NCI-H446 treated with DMSO at 0.1 percent for 48 hours (cell line): ENCODE results near the gene NDUFAF8.
"Not testable (repeated sequence)": the region's sequence is repeated elsewhere in the genome, so short reads cannot be mapped to it uniquely, and the experiment has no call there.

Experiments used
- DNase-seq: peaks from one replicate; lab custom pipeline; 2025; lab: John Stamatoyannopoulos, UW

NDUFAF8 gene

DNA sequence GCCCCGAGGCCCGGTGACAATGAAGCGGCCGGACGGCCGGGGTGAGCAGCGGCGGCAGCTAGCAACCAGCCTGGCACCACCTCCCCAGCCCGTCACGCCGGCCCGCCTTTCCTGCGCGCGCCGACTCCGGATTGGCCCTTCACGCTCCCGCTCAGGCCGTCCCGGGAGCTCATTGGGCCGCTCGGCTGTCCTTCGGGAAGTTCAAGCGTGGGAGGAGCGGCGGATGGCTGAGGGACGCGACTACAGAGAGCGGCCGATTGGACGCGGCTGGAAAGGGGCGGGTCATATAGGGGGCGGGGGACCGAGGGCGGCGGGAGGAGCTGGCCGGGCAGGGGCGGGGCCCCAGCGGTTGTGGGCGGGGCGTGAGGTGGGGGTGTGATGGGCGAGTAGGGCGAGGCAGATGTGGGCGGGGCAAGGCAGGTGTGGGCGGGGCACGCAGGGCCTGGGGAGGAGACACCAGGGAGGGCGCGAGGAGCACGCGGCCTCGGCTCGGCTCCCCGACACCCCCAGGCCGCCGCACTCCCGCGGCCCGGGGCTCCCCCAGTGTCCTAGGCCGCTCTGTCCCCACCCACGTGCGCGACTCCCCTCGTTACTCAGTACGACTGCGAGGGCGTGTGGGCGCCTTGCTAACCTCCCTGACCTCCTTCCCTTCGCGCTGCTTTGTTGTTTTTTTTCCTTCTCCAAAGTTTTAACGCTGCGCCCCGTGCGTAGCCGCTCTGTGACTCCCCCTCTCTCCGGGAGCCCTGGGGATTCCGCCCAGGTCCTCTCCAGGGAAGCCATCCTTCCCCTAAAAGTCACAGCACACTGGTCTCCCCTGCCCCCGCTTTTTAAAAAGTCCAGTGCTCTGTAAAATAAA lies 16.0 kb upstream of the NDUFAF8 start, which contains the start of gene CEP131:
Gene CEP131, minus strand, starts transcription at position 60 of the 856 bp plus-strand sequence. CDS start 2,909 bp downstream, outside the sequence.
- DNase-seq: peak; percentile 93

GRCh38 chr17:81223762-81224130 lies 15.4 kb upstream of the NDUFAF8 start:
- DNase-seq: no peak

DNA sequence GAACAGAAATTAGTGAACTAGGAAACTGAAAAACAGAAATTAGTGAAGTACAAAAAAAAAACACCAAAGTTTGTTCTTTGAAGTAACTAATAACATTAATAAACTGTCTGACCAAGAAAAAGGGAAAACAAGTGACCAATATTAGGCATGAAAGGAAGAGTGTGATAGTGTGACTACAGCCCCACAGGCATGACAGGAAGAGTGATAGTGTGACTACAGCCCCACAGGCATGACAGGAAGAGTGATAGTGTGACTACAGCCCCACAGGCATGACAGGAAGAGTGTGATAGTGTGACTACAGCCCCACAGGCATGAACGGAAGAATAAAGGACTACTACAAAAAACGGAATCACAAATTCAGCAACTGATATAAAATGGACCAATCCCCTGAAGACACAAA lies 11.5 kb upstream of the NDUFAF8 start:
- not testable (repeated sequence) for DNase-seq

- DNase-seq: no peak
Observed at GRCh38 chr17:81228420-81228819, 10.7 kb upstream of the NDUFAF8 start.

DNA sequence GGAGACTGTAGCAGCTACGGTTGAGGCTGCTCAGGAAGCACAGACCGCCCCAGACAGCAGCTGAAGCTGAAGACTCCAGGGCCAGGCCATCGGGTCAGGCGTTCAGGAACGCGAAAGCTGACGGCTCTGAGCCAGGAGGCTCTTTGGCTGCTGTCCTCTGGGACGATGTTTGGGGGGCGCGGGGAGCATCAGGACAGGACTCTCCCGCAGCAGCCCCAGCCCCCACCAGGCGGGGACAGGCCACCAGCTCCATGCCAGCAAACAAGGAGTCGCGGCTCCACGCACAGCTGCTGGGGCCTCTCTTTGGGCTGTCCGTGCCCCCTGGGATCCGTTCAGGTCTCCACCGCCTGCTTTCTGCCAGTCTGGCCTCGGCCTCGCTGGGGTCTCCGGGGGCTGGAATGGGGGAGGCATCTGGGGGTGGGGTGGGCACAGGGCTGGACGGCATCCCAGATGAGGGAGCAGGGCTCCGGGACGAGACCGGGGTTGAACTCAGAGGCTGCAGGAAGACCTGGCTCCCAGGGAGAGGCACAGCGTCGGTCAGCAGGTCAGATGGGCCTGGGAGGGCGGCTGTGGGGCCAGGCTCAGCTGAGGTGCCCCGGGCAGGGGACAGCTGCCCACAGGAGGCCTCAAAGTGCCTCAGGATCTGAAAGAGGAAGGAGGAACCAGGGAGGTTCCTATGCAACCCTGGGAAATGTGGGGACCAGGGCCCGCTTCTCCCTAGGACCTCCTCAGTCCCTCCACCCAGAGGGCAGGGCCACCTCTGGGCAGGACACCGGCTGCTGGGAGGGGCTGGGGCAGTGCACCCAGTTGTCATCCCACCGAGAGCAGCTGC lies 10.1 kb upstream of the NDUFAF8 start:
- DNase-seq: no peak

GRCh38 chr17:81229666-81229920 lies 9.5 kb upstream of the NDUFAF8 start:
- no peak for DNase-seq

- DNase-seq: no peak
Observed at GRCh38 chr17:81230043-81230820, 8.9 kb upstream of the NDUFAF8 start.

DNA sequence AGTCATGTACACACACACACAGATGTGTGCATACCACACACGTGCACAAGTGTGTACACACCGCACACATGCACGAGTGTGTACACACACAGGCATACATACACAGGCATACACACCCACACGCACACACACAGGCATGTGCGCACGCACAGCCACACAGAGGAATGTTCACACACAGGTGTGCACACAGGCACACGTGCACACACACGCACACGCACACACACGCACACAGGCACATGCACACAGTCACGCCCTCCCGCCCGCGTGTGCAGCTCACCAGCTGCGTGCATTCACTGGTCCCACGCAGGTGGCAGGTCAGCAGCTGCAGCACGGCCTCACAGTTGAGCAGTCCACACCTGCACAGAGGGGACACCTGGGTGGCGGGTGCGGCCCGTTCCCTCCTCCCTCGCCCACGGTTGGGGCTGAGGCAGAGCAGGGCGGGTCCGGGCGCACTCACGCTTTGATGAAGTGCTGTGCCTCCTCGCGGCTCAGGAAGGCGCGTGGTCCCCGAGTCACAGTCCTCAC lies 7.9 kb upstream of the NDUFAF8 start:
- DNase-seq: no peak

DNA sequence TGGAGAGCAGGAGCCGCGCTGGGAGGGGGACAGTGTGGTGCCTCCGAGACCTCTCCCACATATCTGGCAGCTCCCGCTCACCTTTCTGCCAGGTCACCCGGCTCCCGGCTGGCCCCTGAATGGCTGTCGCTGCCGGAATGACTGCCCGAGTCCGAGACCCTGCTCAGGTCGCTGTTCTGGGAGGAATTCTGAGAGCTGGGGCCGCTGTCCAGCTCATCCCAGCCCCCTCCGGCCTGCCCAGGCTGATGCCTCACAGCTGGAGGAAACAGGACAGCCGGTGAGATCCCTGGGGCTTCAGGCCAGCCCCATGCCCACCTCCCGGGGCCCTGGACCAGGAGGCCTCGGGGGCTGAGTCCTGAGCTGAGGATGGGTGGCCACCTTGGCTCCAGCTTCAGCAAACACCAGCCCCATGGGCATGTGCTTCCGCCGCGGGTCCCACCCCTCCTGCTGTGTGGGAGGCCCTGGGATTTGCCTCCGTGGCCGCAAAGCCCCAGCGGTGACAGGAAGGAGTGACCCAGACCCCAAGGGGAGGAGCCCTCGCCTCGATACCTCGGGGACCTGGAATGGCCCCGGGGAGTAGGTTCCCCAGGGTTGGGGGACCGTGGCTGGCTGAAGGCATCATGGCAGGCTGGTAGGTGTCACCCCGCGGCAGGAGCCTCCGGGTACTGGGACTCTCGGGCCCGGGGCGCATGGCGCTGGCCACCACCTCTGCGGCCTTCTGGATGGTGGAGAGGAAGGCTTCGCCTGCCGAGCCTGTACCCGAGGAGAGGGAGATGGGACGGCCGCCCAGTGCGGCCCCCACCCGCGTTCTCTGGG lies 7.1 kb upstream of the NDUFAF8 start:
- DNase-seq: no peak

- no peak for DNase-seq
Observed at GRCh38 chr17:81232616-81233241, 6.4 kb upstream of the NDUFAF8 start.

DNA sequence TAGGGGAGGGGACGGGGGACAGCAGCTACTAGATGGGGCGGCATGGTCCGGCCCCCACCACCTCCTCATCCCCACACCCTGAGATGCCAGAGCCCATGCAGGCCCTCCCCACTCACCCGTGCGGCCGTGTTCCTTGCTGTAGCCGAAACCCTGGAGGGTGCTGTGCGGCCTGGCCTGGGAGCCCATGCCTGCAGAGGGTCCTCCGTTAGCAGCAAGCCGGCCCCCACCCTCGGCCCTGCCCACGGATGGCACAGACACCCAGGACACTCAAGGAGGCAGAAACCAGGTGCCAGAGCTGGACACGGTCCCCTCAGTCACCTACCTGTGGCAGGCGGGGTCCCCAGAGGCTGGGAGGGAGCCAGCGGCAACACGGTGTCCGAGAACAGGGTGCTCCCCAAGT lies 5.8 kb upstream of the NDUFAF8 start:
- DNase-seq: no peak

DNA sequence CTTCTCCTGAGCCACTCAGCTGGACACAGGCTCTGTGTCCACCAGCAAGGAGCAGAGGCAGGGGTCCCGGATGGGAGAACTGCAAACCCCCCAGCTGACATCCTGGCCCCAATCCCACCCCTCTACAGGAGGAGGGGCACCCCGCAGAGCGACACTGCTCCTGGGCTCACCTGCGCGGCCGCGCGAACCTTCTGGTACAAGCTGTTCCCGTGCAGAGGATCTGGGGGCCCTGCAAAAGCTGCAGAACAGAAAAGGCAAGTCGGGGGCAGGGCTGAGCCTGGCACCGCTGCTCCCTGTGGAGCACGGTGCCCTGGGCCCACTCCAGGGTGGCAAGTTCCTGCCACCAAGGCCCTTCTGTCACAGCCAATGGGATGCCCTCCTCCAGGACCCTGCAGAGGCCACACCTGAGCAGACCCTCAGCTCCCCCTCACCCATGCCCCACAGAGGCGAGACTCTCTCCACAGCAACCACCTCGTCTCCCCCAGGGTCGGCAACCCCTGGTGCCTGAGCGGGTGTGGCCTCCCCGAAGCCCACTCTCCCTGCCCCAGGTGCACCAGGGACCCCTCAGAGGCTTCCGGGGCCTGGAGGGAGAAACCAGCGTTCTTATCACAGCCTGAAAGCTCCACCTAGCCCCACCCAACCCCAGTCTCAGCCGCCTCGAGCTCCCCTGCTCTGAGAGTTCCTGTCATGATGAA lies 5.2 kb upstream of the NDUFAF8 start:
- no peak for DNase-seq

DNA sequence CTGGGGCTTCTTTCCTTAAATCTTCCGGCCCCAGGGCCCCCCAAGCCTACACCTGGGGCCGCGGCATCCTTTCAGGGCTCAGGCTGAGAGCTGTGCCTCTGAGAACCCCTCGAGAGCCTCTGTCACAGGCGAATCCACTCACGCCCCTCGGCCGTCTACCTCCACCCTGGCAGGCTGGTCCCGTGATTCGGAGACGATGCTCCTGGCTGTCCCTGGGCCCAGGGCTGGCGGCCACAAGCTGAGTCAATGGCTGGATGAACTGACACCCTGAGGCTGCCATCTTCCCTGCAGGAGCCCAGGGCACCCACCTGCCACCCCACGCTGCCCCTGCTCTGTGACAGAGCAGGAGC lies 4.6 kb upstream of the NDUFAF8 start:
- no peak for DNase-seq

DNA sequence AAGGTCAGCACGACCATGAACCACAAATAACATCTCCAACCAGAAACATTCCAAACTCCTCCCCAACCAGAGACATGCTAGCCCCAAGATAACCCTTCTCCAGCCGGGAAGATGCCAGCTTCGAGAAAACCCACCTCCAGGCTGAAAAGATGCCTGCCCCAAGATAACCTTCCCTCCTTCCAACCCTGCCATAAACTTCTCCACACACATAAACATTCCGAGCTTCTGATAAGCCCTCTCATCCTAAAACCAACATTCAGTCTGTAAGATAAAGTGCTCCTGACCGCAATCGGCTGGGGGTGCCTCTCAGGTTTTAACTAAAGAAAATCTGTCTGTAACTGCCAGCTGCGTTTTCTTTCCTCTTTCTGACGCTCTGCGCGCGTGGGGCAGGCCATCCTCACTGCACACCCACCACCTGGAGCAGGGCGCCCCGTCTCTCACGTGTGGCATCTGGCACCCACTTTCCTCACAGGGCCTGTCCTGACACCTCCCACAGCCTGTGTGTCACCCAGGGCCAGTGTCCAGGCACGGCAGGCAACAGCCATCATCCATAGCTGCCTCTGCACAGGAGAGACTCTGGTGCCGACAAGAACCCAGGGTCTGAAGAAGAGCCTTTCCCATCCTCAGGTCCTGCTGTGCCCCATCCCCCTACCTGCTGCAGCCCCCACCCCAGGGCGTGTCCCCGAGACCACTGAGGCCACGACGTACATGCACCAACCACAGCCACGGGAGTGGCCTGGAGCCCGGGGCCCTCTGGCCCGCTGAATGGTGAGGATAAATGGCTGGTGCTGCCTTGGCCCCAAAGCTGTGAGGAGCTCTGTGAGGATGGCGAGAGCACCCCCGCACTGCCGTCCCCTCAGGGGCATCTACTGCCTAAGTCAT lies 3.9 kb upstream of the NDUFAF8 start:
- DNase-seq: no peak

- no peak for DNase-seq
Observed at GRCh38 chr17:81235822-81236740, 3.0 kb upstream of the NDUFAF8 start.

- DNase-seq: no peak
Observed at GRCh38 chr17:81236784-81237183, 2.3 kb upstream of the NDUFAF8 start.

- no peak for DNase-seq
Observed at GRCh38 chr17:81237591-81238489, 1.3 kb upstream of the NDUFAF8 start.
